OCI-LY3 (cell line): ENCODE results near the gene EDAR.

Source experiments
- EZH2phosphoT487 ChIP-seq: fragments of 200-600 bp; shearing (Covaris generic); IDR thresholded peaks from 2 replicates; pipeline ENCODE4 v1.6.1; 2018; ENCODE audit warnings: antibody characterized with exemption, mixed run types, low read depth
- TF ChIP-seq, protein P1 (sequence below): fragments of 200-600, 300-600 bp; sonication (generic); IDR thresholded peaks from 2 replicates; pipeline ENCODE4 v1.5.1; 2014; ENCODE audit warnings: antibody characterized with exemption, low read length, low read depth

DNA sequence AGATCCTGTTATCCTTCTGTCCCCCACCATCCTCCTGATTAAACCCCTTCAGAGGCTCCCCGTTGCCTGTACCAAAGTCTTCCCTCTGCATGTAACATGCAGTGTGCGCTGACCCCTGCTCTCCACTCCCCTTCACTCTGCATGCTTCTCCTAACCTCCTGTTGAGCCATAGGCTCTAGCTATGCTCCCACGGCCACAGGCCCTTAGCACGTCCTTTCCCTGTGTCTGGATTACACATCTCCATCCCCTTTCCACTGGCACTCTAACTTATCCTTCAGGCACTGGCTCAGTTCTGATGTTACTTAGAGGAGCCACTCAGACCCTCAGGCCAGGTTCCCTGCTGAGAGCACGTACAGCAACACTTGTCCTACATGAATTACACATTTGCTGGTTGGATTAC lies 29.4 kb upstream of the EDAR start:
- TF ChIP-seq, protein P1, sequence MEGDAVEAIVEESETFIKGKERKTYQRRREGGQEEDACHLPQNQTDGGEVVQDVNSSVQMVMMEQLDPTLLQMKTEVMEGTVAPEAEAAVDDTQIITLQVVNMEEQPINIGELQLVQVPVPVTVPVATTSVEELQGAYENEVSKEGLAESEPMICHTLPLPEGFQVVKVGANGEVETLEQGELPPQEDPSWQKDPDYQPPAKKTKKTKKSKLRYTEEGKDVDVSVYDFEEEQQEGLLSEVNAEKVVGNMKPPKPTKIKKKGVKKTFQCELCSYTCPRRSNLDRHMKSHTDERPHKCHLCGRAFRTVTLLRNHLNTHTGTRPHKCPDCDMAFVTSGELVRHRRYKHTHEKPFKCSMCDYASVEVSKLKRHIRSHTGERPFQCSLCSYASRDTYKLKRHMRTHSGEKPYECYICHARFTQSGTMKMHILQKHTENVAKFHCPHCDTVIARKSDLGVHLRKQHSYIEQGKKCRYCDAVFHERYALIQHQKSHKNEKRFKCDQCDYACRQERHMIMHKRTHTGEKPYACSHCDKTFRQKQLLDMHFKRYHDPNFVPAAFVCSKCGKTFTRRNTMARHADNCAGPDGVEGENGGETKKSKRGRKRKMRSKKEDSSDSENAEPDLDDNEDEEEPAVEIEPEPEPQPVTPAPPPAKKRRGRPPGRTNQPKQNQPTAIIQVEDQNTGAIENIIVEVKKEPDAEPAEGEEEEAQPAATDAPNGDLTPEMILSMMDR: no peak
- no peak for TF ChIP-seq EZH2phosphoT487
